Spleen (tissue), 7 donors: ENCODE results near the gene AFF1.

Experiments
- CTCF ChIP-seq, 11 experiments: fragments of 200-600 bp in 7 of 11; fragments of 450-650 bp in 4 of 11; sonication (generic) in 4 of 11; IDR thresholded peaks in 8 of 11; conservative IDR thresholded peaks in 3 of 11; 1 replicate in 7 of 11; 2 replicates in 4 of 11; pipeline versions ENCODE4 v1.4.0 to v1.8.0; 2016 to 2021; ENCODE audit warnings: antibody characterized with exemption in 11 of 11, inconsistent platforms in 4 of 11, mild to moderate bottlenecking in 1 of 11
- POLR2A ChIP-seq, 3 donors: fragments of 450-650 bp; IDR thresholded peaks; one replicate each; pipeline ENCODE4 v1.5.1; 2017; ENCODE audit warnings: antibody characterized with exemption in 3 of 3, mild to moderate bottlenecking in 1 of 3
- donor health status: DM: no; HTN: no; CAD: no; lungs with moderate emphysema.
- donor health status: DM: no; HTN: no; CAD: no.
- donor health status: DM: no; HTN: no; CAD: no.

DNA sequence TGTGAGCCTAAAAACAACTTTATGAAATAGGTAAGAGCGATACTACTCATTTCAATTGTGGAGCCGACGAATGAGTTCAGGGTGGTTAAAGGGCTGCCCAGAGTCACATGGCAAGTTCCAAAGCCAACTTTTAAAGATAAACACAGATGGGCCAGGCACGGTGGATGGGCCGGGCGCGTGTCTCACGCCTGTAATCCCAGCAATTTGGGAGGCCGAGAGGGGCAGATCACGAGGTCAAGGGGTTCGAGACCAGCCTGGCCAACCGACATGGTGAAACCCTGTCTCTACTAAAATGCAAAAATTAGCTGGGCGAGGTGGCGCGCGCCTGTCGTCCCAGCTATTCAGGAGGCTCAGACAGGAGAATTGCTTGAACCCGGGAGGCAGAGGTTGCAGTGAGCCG is 41.7 kb upstream of the AFF1 start:
- TF ChIP-seq POLR2A (IDR thresholded peaks at IDR 0.05) (no peak), CTCF (IDR thresholded peaks at IDR 0.05 in 8 of 11, conservative IDR thresholded peaks at IDR 0.05 in 3 of 11) (no peak)
